HG03025 (cell line): Measurements from ENCODE around the gene LPA.

Source experiments
- ATAC-seq: cut with Tn5 transposase; IDR thresholded peaks from one replicate; pipeline ENCODE4 v1.9.1; 2021; ENCODE audit warnings: mild to moderate bottlenecking, moderate library complexity; ENCODE audit not compliant: unreplicated experiment, low FRiP score

The LPA gene

DNA sequence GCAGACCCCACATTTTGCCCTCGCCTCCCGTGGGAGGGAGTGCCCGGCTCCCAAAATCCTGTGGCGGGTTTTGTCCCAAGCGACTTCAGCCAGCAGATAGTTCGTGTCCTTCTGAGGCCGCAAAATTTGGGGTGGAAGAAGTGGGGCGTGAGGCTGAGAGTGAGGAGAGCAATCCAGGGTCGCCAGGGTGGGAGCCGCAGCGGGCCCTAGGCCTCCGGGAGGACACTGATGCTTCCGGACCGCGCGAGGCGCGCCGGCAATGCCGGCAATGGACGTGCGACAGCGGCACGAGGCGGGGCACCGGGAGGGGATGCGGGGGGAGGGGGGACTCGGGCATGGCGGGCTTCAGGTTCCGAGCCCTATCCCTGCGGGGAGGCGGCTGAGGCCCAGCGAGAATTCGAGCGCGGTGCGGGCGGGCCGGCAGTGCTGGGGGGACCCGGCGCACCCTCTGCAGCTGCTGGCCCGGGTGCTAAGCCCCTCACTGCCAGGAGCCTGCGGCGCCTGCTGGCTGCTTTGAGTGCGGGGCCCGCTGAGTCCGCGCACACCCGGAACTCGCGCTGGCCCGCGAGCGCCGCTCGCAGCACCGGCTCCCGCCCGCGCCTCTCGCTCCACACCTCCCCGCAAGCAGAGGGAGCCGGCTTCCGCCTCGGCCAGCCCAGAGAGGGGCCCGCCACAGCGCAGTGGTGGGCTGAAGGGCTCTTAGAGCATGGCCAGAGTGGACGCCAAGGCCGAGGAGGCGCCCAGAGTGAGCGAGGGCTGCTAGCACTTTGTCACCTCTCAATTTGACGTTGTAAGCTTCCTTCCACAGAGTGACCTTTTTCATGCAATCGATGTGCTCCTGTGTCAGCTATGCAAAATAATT lies 143.8 kb downstream of the LPA start:
- peak; percentile 78 for ATAC-seq

DNA sequence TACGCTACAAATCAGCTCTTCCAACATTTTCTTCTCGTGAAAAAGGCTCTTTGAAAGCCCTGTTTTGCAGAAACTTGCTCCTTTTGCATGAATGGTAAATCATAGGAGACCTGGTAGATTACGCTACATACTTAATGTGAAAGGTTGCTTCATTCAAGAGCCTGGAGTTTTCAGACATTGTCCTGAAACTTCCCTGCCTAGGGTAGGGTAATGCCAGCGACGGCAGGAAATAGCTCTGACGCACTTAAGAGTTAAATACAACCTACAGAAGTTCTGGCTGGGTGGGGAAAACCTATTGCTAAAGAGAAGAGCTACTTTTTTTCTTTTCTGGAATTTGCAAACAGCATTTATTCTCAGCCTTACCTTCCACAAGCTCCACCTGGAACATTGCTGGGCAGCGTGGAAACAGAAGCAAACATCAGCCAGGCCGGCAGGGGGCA lies 144.5 kb downstream of the LPA start:
- ATAC-seq, result peak; percentile 83

DNA sequence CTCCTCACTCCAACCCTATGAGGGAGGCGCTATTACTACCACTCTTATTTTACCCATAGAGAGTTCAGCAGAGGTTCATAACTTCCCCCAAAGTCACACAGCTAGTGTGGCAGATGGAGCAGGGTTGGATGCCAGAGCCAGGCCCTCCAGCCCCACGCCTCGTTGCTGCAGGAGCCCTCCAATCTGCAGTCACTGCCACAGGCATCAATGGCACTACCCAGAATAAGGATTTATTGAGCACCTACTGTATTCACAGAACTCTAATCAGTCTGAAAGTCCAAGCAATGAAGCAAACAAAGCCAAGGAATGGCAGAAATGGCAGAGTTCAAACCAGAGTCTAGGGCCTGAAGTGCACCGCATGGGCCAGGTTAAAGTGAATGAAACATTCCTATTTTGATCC lies 144.9 kb downstream of the LPA start:
- no peak for ATAC-seq

DNA sequence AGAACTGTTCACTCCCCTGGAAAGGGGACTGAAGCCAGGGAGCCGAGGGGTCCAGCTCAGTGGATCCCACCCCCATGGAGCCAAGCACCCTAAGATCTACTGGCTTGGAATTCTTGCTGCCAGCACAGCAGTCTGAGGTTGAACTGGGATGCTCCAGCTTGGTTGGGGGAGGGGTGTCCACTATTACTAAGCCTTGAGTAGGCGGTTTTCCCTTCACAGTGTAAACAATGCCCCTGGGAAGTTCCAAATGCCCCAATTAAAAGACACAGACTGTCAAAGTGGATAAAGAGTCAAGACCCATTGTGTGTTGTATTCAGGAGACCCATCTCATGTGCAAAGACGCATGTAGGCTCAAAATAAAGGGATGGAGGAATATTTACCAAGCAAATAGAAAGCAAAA lies 150.2 kb downstream of the LPA start:
- no peak for ATAC-seq

DNA sequence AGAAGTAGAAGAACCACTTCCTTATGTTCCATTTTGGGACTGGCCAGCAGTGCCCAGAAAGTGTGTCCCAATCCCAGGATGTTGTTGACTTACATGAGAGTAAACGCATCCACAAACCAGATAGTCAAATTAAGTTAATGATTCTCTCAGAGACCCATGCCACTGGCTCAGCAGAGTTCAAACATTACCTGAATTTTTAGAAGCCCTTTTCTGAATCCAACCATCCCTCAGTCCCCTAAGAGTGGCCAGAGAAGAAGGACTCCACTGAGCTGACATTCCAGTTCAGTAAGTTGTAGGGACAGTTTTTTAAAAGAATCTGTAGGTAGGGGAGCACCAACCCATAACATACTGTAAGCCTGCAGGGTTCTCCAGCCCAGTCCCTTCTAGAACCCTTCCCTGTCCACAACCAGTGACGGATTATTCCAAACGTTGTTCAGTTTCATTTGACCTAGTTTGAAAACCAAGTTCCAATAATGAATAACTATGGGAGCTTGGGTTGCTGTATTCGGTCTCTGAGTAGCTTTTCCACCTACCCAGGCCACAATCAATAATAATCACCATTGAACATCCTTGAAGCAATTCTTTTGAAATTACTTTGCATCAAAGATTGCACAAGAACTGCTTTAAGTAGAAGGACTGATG lies 153.0 kb downstream of the LPA start:
- ATAC-seq, result no peak

DNA sequence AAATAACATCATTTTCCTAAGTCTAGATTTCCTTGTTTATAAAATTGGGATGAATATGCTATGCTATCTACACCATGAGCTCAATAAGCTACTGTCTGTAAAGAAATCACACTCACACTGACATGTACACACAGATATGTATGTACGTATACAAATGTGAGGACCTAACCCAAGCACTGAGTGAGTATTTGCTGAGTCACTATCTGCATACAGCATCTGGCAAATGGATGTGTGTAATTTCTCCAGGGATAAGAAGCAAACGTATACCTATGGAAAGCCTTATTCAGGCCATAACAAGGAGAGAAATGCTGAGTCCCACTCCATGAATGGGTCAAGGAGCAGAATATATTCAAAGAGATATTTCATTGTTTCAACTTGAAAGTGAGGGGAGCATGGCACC lies 153.9 kb downstream of the LPA start:
- ATAC-seq, result no peak

DNA sequence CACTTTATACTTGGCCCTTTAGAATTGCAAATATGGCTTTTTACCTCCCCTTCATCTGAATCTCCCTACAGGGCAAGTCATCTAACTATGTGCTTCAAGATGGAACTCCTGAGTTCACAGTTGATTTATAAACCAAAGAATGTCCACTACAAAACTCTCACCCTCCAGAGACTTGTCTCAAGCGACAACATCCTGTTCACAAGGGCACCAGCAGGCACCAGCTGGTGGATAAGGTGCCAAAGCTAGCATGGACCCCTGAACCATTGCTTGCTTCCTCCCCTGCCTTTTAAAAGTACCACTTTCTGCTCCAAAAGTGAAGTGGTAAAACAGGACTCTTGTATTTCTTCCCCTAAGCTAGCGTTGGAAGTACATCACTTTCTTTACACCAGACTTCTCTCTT lies 154.5 kb downstream of the LPA start:
- no peak for ATAC-seq

DNA sequence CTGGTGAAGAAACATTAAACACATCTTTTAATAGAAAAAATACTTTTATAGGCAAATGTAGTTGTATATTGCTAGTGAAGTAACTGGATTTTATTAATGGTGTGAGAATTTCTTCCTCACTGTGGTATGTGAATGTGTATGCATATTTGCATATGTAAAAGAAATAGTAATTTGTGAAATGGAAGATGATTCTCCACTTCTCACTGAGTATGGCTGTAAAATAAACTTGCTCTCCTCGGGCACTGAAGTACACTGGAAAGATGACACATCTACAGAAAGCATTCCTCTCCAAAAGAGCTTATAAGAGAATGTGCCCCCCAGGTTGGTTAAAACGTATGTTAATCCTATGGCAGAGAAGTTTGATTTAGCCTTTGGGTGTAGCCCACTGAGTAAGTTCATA lies 155.5 kb downstream of the LPA start:
- ATAC-seq, result no peak

DNA sequence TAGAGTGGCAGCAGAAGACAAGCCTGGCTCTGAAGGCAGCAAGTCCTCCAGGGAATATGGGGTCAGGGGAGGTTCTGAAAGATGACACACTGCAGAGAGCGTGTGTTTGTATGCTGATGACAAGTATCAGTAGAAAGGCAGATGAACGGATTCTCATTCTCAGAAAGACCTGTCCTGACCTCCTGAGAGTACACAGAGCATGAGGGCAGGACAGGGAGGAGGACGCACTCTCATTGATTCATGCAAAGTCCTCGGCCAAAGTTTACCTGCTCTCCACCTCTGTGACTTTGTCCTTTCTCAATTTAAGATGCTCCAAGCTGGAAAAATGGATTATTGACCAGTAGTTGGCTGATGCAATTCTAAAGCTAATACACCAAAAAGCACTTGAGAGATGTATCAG lies 156.7 kb downstream of the LPA start:
- ATAC-seq, result no peak

DNA sequence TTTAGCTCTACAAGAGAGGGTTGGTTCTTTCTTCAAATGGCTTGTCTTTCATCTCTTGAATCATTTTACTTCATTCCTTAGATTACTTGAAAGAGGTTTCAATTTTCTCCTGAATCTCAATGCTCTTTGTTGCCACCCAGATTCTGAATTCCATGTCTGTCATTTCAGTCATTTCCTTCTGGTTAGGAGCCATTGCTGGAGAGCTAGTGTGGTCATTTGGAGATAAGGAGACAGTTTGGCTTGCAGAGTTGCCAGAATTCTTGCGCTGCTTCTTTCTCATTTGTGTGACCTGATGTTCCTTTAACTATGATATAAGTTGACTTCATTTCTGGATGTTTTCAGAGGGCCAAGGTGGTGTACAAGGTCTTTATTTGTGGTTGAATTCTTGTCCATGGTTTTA lies 158.1 kb downstream of the LPA start:
- no peak for ATAC-seq

DNA sequence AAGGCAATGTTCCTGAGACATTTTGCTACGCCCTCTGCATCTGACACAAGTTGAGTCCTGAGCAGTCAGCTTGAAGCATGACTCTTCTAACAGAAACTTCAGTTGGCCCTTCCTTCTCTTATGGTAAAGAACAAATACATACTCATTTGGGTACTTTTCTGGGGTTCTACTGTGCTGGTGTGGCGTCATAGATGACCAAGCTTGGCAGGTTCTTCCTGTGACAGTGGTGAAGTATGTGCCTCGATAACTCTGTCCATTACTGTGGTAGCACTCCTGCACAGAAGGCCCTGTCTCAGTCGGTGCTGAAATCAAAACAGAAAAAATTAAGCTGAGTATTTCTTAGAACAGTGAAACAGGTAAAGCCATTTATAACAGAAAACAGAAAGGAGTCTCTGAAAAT lies 163.4 kb downstream of the LPA start:
- ATAC-seq, result no peak

DNA sequence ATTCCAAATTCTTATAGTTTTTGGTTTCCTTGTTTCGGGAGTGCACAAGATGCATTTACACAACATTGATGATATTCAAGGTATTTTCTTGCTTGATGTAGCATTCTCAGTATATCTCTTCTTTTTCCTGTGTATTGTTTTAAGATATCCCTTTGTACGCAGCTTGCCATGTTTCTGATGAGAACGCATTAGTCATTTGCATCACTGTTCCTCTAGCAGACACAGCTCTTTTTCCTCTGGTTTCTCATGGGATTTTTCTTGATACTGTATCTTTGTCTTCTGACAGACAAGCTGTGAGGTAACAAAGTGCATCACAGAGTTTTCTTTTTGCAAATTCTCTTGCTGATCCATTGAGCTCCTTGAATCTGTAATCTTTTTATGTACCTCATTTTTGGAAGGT lies 169.5 kb downstream of the LPA start:
- no peak for ATAC-seq

DNA sequence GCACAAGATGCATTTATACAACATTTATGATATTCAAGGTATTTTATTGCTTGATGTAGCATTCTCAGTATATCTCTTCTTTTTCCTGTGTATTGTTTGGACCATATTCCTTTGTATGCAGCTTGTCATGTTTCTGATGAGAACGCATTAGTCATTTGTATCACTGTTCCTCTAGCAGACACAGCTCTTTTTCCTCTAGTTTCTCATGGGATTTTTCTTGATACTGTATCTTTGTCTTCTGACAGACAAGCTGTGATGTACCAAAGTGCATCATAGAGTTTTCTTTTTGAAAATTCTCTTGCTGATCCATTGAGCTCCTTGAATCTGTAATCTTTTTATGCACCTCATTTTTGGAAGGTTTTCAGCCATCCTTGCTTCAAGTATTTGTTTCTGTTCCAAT lies 175.0 kb downstream of the LPA start:
- ATAC-seq, result no peak

DNA sequence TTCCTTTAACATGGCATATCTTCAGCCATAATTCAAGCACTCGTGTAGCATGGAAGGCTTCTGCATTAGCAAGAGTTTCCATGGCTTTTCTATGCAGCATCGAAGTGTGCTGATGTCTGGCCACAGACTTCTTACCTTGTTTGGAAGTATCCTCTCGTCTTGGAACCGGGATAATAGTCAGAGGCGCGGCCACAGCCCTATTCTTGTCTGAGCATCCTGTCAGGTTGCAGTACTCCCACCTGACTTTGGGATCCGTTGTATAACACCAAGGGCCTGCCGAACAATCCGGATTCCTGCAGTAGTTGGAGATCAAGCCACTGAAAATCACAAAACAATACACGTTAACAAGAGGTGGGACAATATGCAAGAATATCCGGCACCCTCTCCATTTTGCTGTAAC lies 177.0 kb downstream of the LPA start:
- ATAC-seq, result no peak
